ENCODE results near the gene CCNDBP1.

Gene CCNDBP1

GRCh38 chr15:43204016-43204901 is 19.1 kb downstream of the CCNDBP1 start:
- H3K4me3 ChIP-seq (ENCODE audit: low read depth, low read length), result no peak overlapping the region
- TF ChIP-seq, protein P1, sequence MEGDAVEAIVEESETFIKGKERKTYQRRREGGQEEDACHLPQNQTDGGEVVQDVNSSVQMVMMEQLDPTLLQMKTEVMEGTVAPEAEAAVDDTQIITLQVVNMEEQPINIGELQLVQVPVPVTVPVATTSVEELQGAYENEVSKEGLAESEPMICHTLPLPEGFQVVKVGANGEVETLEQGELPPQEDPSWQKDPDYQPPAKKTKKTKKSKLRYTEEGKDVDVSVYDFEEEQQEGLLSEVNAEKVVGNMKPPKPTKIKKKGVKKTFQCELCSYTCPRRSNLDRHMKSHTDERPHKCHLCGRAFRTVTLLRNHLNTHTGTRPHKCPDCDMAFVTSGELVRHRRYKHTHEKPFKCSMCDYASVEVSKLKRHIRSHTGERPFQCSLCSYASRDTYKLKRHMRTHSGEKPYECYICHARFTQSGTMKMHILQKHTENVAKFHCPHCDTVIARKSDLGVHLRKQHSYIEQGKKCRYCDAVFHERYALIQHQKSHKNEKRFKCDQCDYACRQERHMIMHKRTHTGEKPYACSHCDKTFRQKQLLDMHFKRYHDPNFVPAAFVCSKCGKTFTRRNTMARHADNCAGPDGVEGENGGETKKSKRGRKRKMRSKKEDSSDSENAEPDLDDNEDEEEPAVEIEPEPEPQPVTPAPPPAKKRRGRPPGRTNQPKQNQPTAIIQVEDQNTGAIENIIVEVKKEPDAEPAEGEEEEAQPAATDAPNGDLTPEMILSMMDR (IDR thresholded peaks at IDR 0.05; ENCODE audit: low read depth, low read length), result peak; percentile 82
- in situ Hi-C loops (cut with HindIII; ENCODE audit: low sequenced_read_pairs), result no loop called here
- peak; percentile 66 for DNase-seq (ENCODE audit: low read depth, low spot score)

DNA sequence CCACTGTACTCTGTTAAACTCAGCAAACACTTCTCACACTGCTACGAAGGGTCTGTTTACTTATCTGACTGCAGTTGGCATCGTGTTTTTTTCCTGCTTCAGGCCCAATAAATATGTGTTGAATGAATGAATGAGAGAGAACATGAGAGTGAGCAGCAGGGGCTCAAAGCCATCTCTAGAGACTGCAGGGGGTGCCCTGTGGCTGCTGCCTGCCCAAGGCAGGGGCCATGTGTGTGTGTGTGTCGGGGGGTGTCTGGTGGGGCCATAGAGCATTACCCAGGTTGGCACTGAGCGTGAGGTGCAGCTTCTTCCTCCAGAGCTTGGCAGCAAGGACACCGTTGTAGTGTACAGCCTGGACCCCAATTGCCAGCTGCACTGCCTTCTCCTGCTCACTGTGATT is 20.9 kb downstream of the CCNDBP1 start:
- in situ Hi-C loops (cut with HindIII; ENCODE audit: low sequenced_read_pairs), result no loop called here
- TF ChIP-seq, protein P1 (IDR thresholded peaks at IDR 0.05; ENCODE audit: low read depth, low read length), result no peak

GRCh38 chr15:43207024-43207423 is 21.8 kb downstream of the CCNDBP1 start:
- DNase-seq (ENCODE audit: low read depth, low spot score), result no peak
- TF ChIP-seq, protein P1 (IDR thresholded peaks at IDR 0.05; ENCODE audit: low read depth, low read length), result no peak
- in situ Hi-C loops (cut with HindIII; ENCODE audit: low sequenced_read_pairs), result no loop called here
- no peak overlapping the region for H3K4me3 ChIP-seq (ENCODE audit: low read depth, low read length)

More for the DNA sequence above, 20.9 kb downstream of the CCNDBP1 start:
- no peak overlapping the region for H3K4me3 ChIP-seq (ENCODE audit: low read depth, low read length)
- DNase-seq (ENCODE audit: low read depth, low spot score), result no peak

GRCh38 chr15:43208052-43209002 is 23.1 kb downstream of the CCNDBP1 start:
- no peak for DNase-seq (ENCODE audit: low read depth, low spot score)
- in situ Hi-C loops (cut with HindIII; ENCODE audit: low sequenced_read_pairs), result no loop called here
- TF ChIP-seq, protein P1 (IDR thresholded peaks at IDR 0.05; ENCODE audit: low read depth, low read length), result no peak
- no peak overlapping the region for H3K4me3 ChIP-seq (ENCODE audit: low read depth, low read length)

DNA sequence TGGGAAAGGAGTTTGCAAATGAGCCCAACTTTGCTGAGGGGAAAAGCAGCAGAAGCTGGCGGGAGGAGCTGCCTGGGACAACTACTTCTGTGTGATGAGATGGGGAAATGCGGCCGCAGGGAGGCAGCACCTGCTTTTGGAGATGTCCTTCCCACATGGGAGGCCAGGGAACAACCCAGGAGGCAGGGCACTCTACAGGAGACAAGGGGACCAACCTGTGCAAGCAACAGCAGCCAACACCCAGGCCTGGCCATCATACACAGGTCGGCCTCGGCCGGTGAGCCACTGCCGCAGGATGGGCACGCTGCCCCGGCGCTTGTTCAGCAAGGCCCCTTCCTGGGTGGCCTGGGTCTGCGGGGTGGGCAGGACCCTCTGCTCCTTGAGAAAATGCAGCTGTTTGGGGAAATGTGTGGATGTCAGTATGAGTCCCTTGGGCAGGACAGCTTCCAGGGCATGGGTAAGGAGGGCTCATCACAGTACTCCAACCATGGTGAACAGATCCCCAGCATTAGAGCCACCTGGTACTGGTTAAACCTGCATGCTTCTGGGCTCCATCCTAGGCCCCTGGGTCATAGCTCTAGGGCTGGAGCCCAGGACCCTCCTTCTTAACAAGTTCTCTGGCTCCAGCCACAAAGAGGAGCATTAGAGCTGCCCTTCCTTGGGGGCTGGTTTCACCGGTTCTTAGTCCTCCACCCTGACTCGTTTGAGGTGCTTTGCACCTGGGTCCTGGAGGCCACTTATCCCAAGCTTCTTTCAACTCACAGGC is 24.0 kb downstream of the CCNDBP1 start:
- H3K4me3 ChIP-seq (ENCODE audit: low read depth, low read length), result no peak overlapping the region
- DNase-seq (ENCODE audit: low read depth, low spot score), result no peak
- in situ Hi-C loops (cut with HindIII; ENCODE audit: low sequenced_read_pairs), result no loop called here
- TF ChIP-seq, protein P1 (IDR thresholded peaks at IDR 0.05; ENCODE audit: low read depth, low read length), result peak; percentile 16

Data from astrocyte of the spinal cord (primary cell).